ENCODE results near the gene HIP1. TPM values are rescaled to one million over a fixed set of nuclear protein-coding genes. Genes with fewer than 3 reads are reported as not detected.
"Not testable (repeated sequence)": the region's sequence is repeated elsewhere in the genome, so short reads cannot be mapped to it uniquely, and the experiment has no call there.

Gene HIP1
- total and polyA plus RNA-seq, 9 donors, result 17.3 to 28.4 (median 23.5) TPM

GRCh38 chr7:75717746-75718145 lies 21.0 kb downstream of the HIP1 start:
- H3K36me3 ChIP-seq (ENCODE audit: control insufficient read depth, insufficient read depth, low read length); H3K27me3 ChIP-seq (ENCODE audit: control insufficient read depth, insufficient read depth, low read length); H3K27ac ChIP-seq (ENCODE audit: low read length); H3K4me3 ChIP-seq (ENCODE audit: low read length); H3K4me1 ChIP-seq (ENCODE audit: control insufficient read depth, insufficient read depth, low read length); H3K9me3 ChIP-seq (replicated peaks; ENCODE audit: control insufficient read depth, low read depth, low read length); DNase-seq: not testable (repeated sequence)
- no CpG with 5 or more reads among the region's 3 CpGs for WGBS (ENCODE audit: insufficient coverage)

- H3K4me1 ChIP-seq (ENCODE audit: control insufficient read depth, insufficient read depth, low read length), result peaks cover 10% of the 10 kb centered on the region
- H3K27me3 ChIP-seq (ENCODE audit: control insufficient read depth, insufficient read depth, low read length), result no peaks in the 10 kb centered on the region
- no peak overlapping the region for H3K4me3 ChIP-seq (ENCODE audit: low read length)
- H3K36me3 ChIP-seq (ENCODE audit: control insufficient read depth, insufficient read depth, low read length), result no peaks in the 10 kb centered on the region
- no peak for DNase-seq
- WGBS (ENCODE audit: insufficient coverage), result no CpG with 5 or more reads among the region's 9 CpGs
- no peak overlapping the region for H3K27ac ChIP-seq (ENCODE audit: low read length)
- no peaks in the 10 kb centered on the region for H3K9me3 ChIP-seq (replicated peaks; ENCODE audit: control insufficient read depth, low read depth, low read length)
Observed at GRCh38 chr7:75716992-75717626, 21.6 kb downstream of the HIP1 start.

- Histone ChIP-seq H3K27me3 (ENCODE audit: control insufficient read depth, insufficient read depth, low read length) (no peaks in the 10 kb centered on the region), H3K27ac (ENCODE audit: low read length) (no peak overlapping the region), H3K9me3 (replicated peaks; ENCODE audit: control insufficient read depth, low read depth, low read length) (no peaks in the 10 kb centered on the region), H3K4me1 (ENCODE audit: control insufficient read depth, insufficient read depth, low read length) (peaks cover 17% of the 10 kb centered on the region), H3K36me3 (ENCODE audit: control insufficient read depth, insufficient read depth, low read length) (no peaks in the 10 kb centered on the region), H3K4me3 (ENCODE audit: low read length) (no peak overlapping the region)
- no peak for DNase-seq
- WGBS (ENCODE audit: insufficient coverage), result 58% methylated on average over 5 of the region's 7 CpGs
Observed at GRCh38 chr7:75715864-75716263, 22.9 kb downstream of the HIP1 start.

GRCh38 chr7:75712517-75713361 lies 26.0 kb downstream of the HIP1 start:
- H3K36me3 ChIP-seq (ENCODE audit: control insufficient read depth, insufficient read depth, low read length), result no peaks in the 10 kb centered on the region
- H3K27me3 ChIP-seq (ENCODE audit: control insufficient read depth, insufficient read depth, low read length), result no peaks in the 10 kb centered on the region
- H3K27ac ChIP-seq (ENCODE audit: low read length), result peak overlapping the region; percentile 72
- H3K4me3 ChIP-seq (ENCODE audit: low read length), result no peak overlapping the region
- H3K4me1 ChIP-seq (ENCODE audit: control insufficient read depth, insufficient read depth, low read length), result peaks cover 17% of the 10 kb centered on the region
- no peak for DNase-seq
- WGBS (ENCODE audit: insufficient coverage), result 59% methylated on average over 4 of the region's 4 CpGs
- H3K9me3 ChIP-seq (replicated peaks; ENCODE audit: control insufficient read depth, low read depth, low read length), result peaks cover 13% of the 10 kb centered on the region

- DNase-seq, result peak; percentile 80
- peak overlapping the region; percentile 72 for H3K27ac ChIP-seq (ENCODE audit: low read length)
- H3K4me3 ChIP-seq (ENCODE audit: low read length), result no peak overlapping the region
- H3K4me1 ChIP-seq (ENCODE audit: control insufficient read depth, insufficient read depth, low read length), result peaks cover 17% of the 10 kb centered on the region
- peaks cover 13% of the 10 kb centered on the region for H3K9me3 ChIP-seq (replicated peaks; ENCODE audit: control insufficient read depth, low read depth, low read length)
- no peaks in the 10 kb centered on the region for H3K36me3 ChIP-seq (ENCODE audit: control insufficient read depth, insufficient read depth, low read length)
- no CpG with 5 or more reads among the region's 10 CpGs for WGBS (ENCODE audit: insufficient coverage)
- no peaks in the 10 kb centered on the region for H3K27me3 ChIP-seq (ENCODE audit: control insufficient read depth, insufficient read depth, low read length)
Observed at GRCh38 chr7:75711656-75712514, 26.9 kb downstream of the HIP1 start.

DNA sequence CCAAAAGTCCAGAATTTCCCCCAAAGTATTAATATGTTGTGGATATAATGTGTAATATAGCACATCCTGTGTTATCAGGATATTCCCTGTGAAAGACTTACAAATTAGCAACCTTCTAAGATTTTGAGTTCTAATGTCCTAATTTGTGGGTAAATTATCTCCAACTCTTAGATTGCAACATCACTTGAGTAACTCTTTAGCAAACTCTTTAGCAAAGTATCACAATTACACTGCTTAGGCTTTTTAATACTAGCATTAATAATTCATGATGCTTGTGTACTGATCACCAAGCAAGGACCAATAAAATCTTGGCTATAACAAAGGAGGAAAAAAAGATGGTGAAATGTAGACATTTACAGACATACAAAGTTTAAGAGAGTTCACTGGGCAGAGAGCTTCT lies 27.7 kb downstream of the HIP1 start:
- H3K4me1 ChIP-seq (ENCODE audit: control insufficient read depth, insufficient read depth, low read length), result peaks cover 17% of the 10 kb centered on the region
- peaks cover 13% of the 10 kb centered on the region for H3K9me3 ChIP-seq (replicated peaks; ENCODE audit: control insufficient read depth, low read depth, low read length)
- no peak overlapping the region for H3K4me3 ChIP-seq (ENCODE audit: low read length)
- peak overlapping the region; percentile 72 for H3K27ac ChIP-seq (ENCODE audit: low read length)
- H3K27me3 ChIP-seq (ENCODE audit: control insufficient read depth, insufficient read depth, low read length), result no peaks in the 10 kb centered on the region
- no peak for DNase-seq
- H3K36me3 ChIP-seq (ENCODE audit: control insufficient read depth, insufficient read depth, low read length), result no peaks in the 10 kb centered on the region

DNA sequence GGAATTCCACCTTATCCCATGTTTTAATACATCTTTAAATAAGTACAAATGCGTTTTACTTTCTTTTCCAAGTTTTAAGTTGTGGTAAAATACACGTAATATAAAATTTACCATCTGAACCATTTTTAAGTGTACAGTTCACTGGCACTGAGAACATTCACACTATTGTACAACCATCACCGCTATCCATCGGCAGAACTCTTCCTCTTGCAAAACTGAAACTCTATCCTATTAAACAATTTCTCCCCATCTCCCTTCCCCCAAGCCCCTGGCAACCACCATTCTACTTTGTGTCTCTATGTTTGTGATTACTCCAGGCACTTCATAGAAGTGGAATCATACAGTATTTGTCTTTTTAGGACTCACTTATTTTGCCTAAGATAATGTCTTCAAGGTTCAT lies 33.8 kb downstream of the HIP1 start:
- H3K36me3 ChIP-seq (ENCODE audit: control insufficient read depth, insufficient read depth, low read length), result no peaks in the 10 kb centered on the region
- 40% methylated on average over 1 of the region's 4 CpGs for WGBS (ENCODE audit: insufficient coverage)
- H3K27ac ChIP-seq (ENCODE audit: low read length), result no peak overlapping the region
- no peaks in the 10 kb centered on the region for H3K4me1 ChIP-seq (ENCODE audit: control insufficient read depth, insufficient read depth, low read length)
- no peaks in the 10 kb centered on the region for H3K27me3 ChIP-seq (ENCODE audit: control insufficient read depth, insufficient read depth, low read length)
- no peak overlapping the region for H3K4me3 ChIP-seq (ENCODE audit: low read length)
- H3K9me3 ChIP-seq (replicated peaks; ENCODE audit: control insufficient read depth, low read depth, low read length), result peaks cover 9% of the 10 kb centered on the region
- DNase-seq, result no peak

- Histone ChIP-seq H3K4me3 (ENCODE audit: low read length) (no peak overlapping the region), H3K36me3 (ENCODE audit: control insufficient read depth, insufficient read depth, low read length) (peaks cover 3% of the 10 kb centered on the region), H3K27me3 (ENCODE audit: control insufficient read depth, insufficient read depth, low read length) (no peaks in the 10 kb centered on the region), H3K27ac (ENCODE audit: low read length) (no peak overlapping the region), H3K4me1 (ENCODE audit: control insufficient read depth, insufficient read depth, low read length) (no peaks in the 10 kb centered on the region), H3K9me3 (replicated peaks; ENCODE audit: control insufficient read depth, low read depth, low read length) (no peaks in the 10 kb centered on the region)
- 100% methylated on average over 1 of the region's 4 CpGs for WGBS (ENCODE audit: insufficient coverage)
- no peak for DNase-seq
Observed at GRCh38 chr7:75702515-75702914, 36.2 kb downstream of the HIP1 start.

DNA sequence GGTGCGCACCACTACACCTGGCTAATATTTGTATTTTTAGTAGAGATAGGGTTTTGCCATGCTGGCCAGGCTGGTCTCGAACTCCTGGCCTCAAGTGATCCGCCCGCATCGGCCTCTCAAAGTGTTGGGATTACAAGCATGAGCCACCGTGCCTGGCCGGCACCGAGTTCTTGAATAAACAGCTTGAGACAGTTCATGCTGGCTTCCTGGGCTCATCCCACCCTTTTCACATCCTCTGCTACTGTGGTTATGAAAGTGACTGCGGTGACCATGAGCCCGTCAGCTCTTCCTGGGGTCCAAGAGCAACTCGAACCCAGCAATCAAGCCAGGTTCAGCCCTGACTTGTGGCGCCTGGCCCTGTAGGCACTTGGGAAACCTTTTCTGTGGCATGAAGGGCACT lies 38.7 kb downstream of the HIP1 start:
- no peaks in the 10 kb centered on the region for H3K4me1 ChIP-seq (ENCODE audit: control insufficient read depth, insufficient read depth, low read length)
- WGBS (ENCODE audit: insufficient coverage), result 97% methylated on average over 9 of the region's 12 CpGs

GRCh38 chr7:75698358-75698757 lies 40.4 kb downstream of the HIP1 start:
- no peak overlapping the region for H3K27ac ChIP-seq (ENCODE audit: low read length)
- peaks cover 3% of the 10 kb centered on the region for H3K36me3 ChIP-seq (ENCODE audit: control insufficient read depth, insufficient read depth, low read length)
- no peaks in the 10 kb centered on the region for H3K9me3 ChIP-seq (replicated peaks; ENCODE audit: control insufficient read depth, low read depth, low read length)
- no peaks in the 10 kb centered on the region for H3K27me3 ChIP-seq (ENCODE audit: control insufficient read depth, insufficient read depth, low read length)
- no peak for DNase-seq
- H3K4me3 ChIP-seq (ENCODE audit: low read length), result no peak overlapping the region
- no peaks in the 10 kb centered on the region for H3K4me1 ChIP-seq (ENCODE audit: control insufficient read depth, insufficient read depth, low read length)

More for the DNA sequence above, 38.7 kb downstream of the HIP1 start:
- Histone ChIP-seq H3K36me3 (ENCODE audit: control insufficient read depth, insufficient read depth, low read length) (peaks cover 3% of the 10 kb centered on the region), H3K27ac (ENCODE audit: low read length) (no peak overlapping the region), H3K27me3 (ENCODE audit: control insufficient read depth, insufficient read depth, low read length) (no peaks in the 10 kb centered on the region), H3K4me3 (ENCODE audit: low read length) (no peak overlapping the region), H3K9me3 (replicated peaks; ENCODE audit: control insufficient read depth, low read depth, low read length) (no peaks in the 10 kb centered on the region)
- DNase-seq, result no peak
